Smooth muscle cell of the brain vasculature (primary cell): ENCODE measurements around the gene FAM72D.
"Not testable (repeated sequence)": the region's sequence is repeated elsewhere in the genome, so short reads cannot be mapped to it uniquely, and the experiment has no call there.

Experiments used
- DNase-seq: peaks from one replicate; pipeline ENCODE4 v3.0.0-alpha.2; 2012; ENCODE audit warnings: low read depth, low spot score

The FAM72D gene

GRCh38 chr1:145095284-145096057 lies at the start of gene FAM72D, which contains the start of gene SRGAP2B:
TSS of gene FAM72D (plus strand) at chr1:145095974. CDS start at chr1:145096848, 874 bp downstream.
TSS of gene SRGAP2B (minus strand) at chr1:145095328. CDS start at chr1:145092901, 2,427 bp downstream.
- not testable (repeated sequence) for DNase-seq

GRCh38 chr1:145047553-145047952 lies 48.2 kb upstream of the FAM72D start:
- DNase-seq: not testable (repeated sequence)

- DNase-seq: not testable (repeated sequence)
These were observed 47.5 kb upstream of the FAM72D start for GRCh38 chr1:145048181-145048856.

- DNase-seq: not testable (repeated sequence)
These were observed 43.6 kb upstream of the FAM72D start for GRCh38 chr1:145052019-145052776.

GRCh38 chr1:145053428-145053827 lies 42.3 kb upstream of the FAM72D start:
- not testable (repeated sequence) for DNase-seq

GRCh38 chr1:145055217-145055760 lies 40.5 kb upstream of the FAM72D start:
- DNase-seq: not testable (repeated sequence)

- DNase-seq: not testable (repeated sequence)
These were observed 37.6 kb upstream of the FAM72D start for GRCh38 chr1:145058184-145058583.

GRCh38 chr1:145063285-145063684 lies 32.5 kb upstream of the FAM72D start:
- DNase-seq: not testable (repeated sequence)

- not testable (repeated sequence) for DNase-seq
These were observed 31.7 kb upstream of the FAM72D start for GRCh38 chr1:145063941-145064648.

- DNase-seq: not testable (repeated sequence)
These were observed 30.5 kb upstream of the FAM72D start for GRCh38 chr1:145065194-145065826.

GRCh38 chr1:145066486-145066885 lies 29.3 kb upstream of the FAM72D start:
- DNase-seq: not testable (repeated sequence)

- DNase-seq: not testable (repeated sequence)
These were observed 24.2 kb upstream of the FAM72D start for GRCh38 chr1:145071569-145071968.

- not testable (repeated sequence) for DNase-seq
These were observed 21.7 kb upstream of the FAM72D start for GRCh38 chr1:145074021-145074559.

GRCh38 chr1:145076877-145077276 lies 18.9 kb upstream of the FAM72D start:
- DNase-seq: not testable (repeated sequence)

- DNase-seq: not testable (repeated sequence)
These were observed 17.6 kb upstream of the FAM72D start for GRCh38 chr1:145077872-145078786.

GRCh38 chr1:145078787-145079370 lies 16.9 kb upstream of the FAM72D start:
- not testable (repeated sequence) for DNase-seq

GRCh38 chr1:145079737-145080136 lies 16.0 kb upstream of the FAM72D start:
- DNase-seq: not testable (repeated sequence)

GRCh38 chr1:145080193-145080592 lies 15.6 kb upstream of the FAM72D start:
- DNase-seq: not testable (repeated sequence)
